ENCODE results near the gene SLC7A9.

Gene SLC7A9

GRCh38 chr19:32916969-32917615 is 47.5 kb upstream of the SLC7A9 start:
- H3F3A ChIP-seq (ENCODE audit: insufficient read depth, low read length): no peaks in the 10 kb centered on the region
- H3K9me2 ChIP-seq (ENCODE audit: low read depth, low read length): no peaks in the 10 kb centered on the region
- H4K20me1 ChIP-seq (ENCODE audit: insufficient read depth, low read length): no peaks in the 10 kb centered on the region
- TF ChIP-seq CTCF (IDR thresholded peaks at IDR 0.05; ENCODE audit: low read length) (no peak), EZH2 (IDR thresholded peaks at IDR 0.05; ENCODE audit: borderline replicate concordance, low read length) (no peak)
- no peak overlapping the region for H3K27ac ChIP-seq (ENCODE audit: low read depth, low read length, poor library complexity, severe bottlenecking)
- H3K79me2 ChIP-seq (ENCODE audit: insufficient read depth, low read length): no peaks in the 10 kb centered on the region
- H3K27me3 ChIP-seq (ENCODE audit: insufficient read depth, low read length): no peaks in the 10 kb centered on the region
- no peaks in the 10 kb centered on the region for H3K9me3 ChIP-seq (ENCODE audit: low read length)
- H3K9ac ChIP-seq (ENCODE audit: low read length): no peak overlapping the region
- no peak overlapping the region for H3K4me3 ChIP-seq (ENCODE audit: low read depth, low read length, poor library complexity, severe bottlenecking)
- H2AFZ ChIP-seq (ENCODE audit: low read length): no peak overlapping the region
- H3K4me2 ChIP-seq (ENCODE audit: low read length): no peak overlapping the region
- H3K36me3 ChIP-seq (ENCODE audit: insufficient read depth, low read length): no peaks in the 10 kb centered on the region
- no peaks in the 10 kb centered on the region for H3K4me1 ChIP-seq (ENCODE audit: insufficient read depth, low read length, severe bottlenecking)

DNA sequence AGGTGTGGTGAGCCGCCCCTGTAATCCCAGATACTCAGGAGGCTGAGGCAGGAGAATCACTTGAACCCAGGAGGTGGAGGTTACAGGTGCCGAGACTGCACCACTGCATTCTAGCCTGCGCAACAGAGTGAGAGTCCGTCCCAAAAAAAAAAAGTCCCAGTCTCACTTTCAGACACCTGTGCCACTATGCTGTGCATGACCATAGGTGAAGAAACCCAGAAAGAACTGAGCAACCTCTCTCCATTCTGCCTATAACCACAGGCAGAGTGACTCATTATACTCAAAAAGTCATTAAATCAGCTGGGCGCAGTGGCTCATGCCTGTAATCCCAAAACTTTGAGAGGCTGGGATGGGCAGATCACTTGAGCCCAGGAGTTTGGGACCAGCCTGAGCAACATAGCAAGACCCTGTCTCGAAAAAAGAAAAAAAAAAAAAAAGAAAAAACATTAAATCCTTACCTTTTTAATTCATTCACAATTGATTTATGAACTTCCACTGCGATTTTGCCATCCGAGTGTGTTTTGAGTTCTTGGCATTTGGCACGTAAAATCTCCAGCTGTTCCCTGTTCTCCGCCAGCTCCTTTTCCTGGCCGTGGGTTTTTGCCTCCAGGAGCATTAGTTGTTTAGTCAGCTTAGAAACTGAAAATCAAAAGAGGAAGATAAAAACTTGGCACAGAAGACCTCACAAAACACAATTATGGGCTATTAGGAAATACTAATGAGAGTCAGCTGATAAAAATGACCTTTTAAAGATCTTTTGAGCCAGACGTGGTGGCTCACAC is 45.5 kb upstream of the SLC7A9 start:
- Histone ChIP-seq H3K36me3 (ENCODE audit: insufficient read depth, low read length) (no peaks in the 10 kb centered on the region), H3K79me2 (ENCODE audit: insufficient read depth, low read length) (no peaks in the 10 kb centered on the region), H3F3A (ENCODE audit: insufficient read depth, low read length) (no peaks in the 10 kb centered on the region), H4K20me1 (ENCODE audit: insufficient read depth, low read length) (no peaks in the 10 kb centered on the region), H3K9ac (ENCODE audit: low read length) (no peak overlapping the region), H3K4me2 (ENCODE audit: low read length) (no peak overlapping the region), H3K9me3 (ENCODE audit: low read length) (no peaks in the 10 kb centered on the region), H2AFZ (ENCODE audit: low read length) (no peak overlapping the region), H3K9me2 (ENCODE audit: low read depth, low read length) (no peaks in the 10 kb centered on the region), H3K4me1 (ENCODE audit: insufficient read depth, low read length, severe bottlenecking) (no peaks in the 10 kb centered on the region), H3K27me3 (ENCODE audit: insufficient read depth, low read length) (no peaks in the 10 kb centered on the region), H3K4me3 (ENCODE audit: low read depth, low read length, poor library complexity, severe bottlenecking) (no peak overlapping the region), H3K27ac (ENCODE audit: low read depth, low read length, poor library complexity, severe bottlenecking) (no peak overlapping the region)
- no peak for TF ChIP-seq EZH2 (IDR thresholded peaks at IDR 0.05; ENCODE audit: borderline replicate concordance, low read length)
- TF ChIP-seq CTCF (IDR thresholded peaks at IDR 0.05; ENCODE audit: low read length): no peak

- Histone ChIP-seq H3K27ac (ENCODE audit: low read depth, low read length, poor library complexity, severe bottlenecking) (no peak overlapping the region), H2AFZ (ENCODE audit: low read length) (no peak overlapping the region), H3K4me2 (ENCODE audit: low read length) (no peak overlapping the region), H3F3A (ENCODE audit: insufficient read depth, low read length) (no peaks in the 10 kb centered on the region), H3K9me2 (ENCODE audit: low read depth, low read length) (no peaks in the 10 kb centered on the region), H3K9me3 (ENCODE audit: low read length) (no peaks in the 10 kb centered on the region), H3K9ac (ENCODE audit: low read length) (no peak overlapping the region), H3K36me3 (ENCODE audit: insufficient read depth, low read length) (no peaks in the 10 kb centered on the region), H3K79me2 (ENCODE audit: insufficient read depth, low read length) (no peaks in the 10 kb centered on the region), H3K27me3 (ENCODE audit: insufficient read depth, low read length) (no peaks in the 10 kb centered on the region), H3K4me3 (ENCODE audit: low read depth, low read length, poor library complexity, severe bottlenecking) (no peak overlapping the region), H4K20me1 (ENCODE audit: insufficient read depth, low read length) (no peaks in the 10 kb centered on the region), H3K4me1 (ENCODE audit: insufficient read depth, low read length, severe bottlenecking) (no peaks in the 10 kb centered on the region)
- TF ChIP-seq EZH2 (IDR thresholded peaks at IDR 0.05; ENCODE audit: borderline replicate concordance, low read length) (no peak), CTCF (IDR thresholded peaks at IDR 0.05; ENCODE audit: low read length) (no peak)
Measured at GRCh38 chr19:32911467-32911866, 41.9 kb upstream of the SLC7A9 start.

All from OCI-LY1 (cell line).